Tibial artery (tissue), 4 donors: Measurements from ENCODE around the gene BCL2L15.

Experiments
- DNase-seq, 2 donors: peaks; one replicate each; pipeline ENCODE4 v3.0.0-alpha.2; 2019
- H3K27ac ChIP-seq, 2 donors: fragments of 200-600 bp; sonication (generic) in 1 of 2; 1 replicate in 1 of 2; 2 replicates in 1 of 2; pipeline ENCODE4 v1.5.1; 2018 to 2019; ENCODE audit warnings: mild to moderate bottlenecking in 1 of 2
- H3K27me3 ChIP-seq, 2 donors: fragments of 200-600 bp; sonication (generic) in 1 of 2; one replicate each; pipeline versions ENCODE4 v1.5.1 to v1.6.0; 2016 to 2019
- H3K36me3 ChIP-seq, 3 donors: fragments of 200-600 bp; sonication (generic) in 2 of 3; one replicate each; pipeline ENCODE4 v1.5.1; 2016 to 2019; ENCODE audit warnings: mild to moderate bottlenecking in 2 of 3
- H3K4me1 ChIP-seq, 4 donors: fragments of 200-600 bp; sonication (generic) in 2 of 4; 1 replicate in 3 of 4; 2 replicates in 1 of 4; pipeline ENCODE4 v1.5.1; 2016 to 2019
- H3K4me3 ChIP-seq, 2 donors: fragments of 200-600 bp; sonication (generic) in 1 of 2; 1 replicate in 1 of 2; 2 replicates in 1 of 2; pipeline ENCODE4 v1.5.1; 2018 to 2019; ENCODE audit warnings: mild to moderate bottlenecking in 2 of 2
- H3K9me3 ChIP-seq, 3 donors: fragments of 200-600 bp; sonication (generic) in 1 of 3; one replicate each; pipeline ENCODE4 v1.5.1; 2016 to 2019
- intact Hi-C: fragments of 100-400 bp; cut with DNase I; formaldehyde crosslinking; loops from one replicate; pipeline ENCODE4 v1.15.0; 2023; ENCODE audit warnings: low total_unique reads
- TF ChIP-seq, protein P1 (sequence below), 2 experiments: fragments of 200-600 bp in 1 of 2; fragments of 450-650 bp in 1 of 2; IDR thresholded peaks; one replicate each; pipeline ENCODE4 v1.5.1; 2017 to 2019; ENCODE audit warnings: antibody characterized with exemption in 2 of 2, mild to moderate bottlenecking in 1 of 2, moderate library complexity in 1 of 2

Gene BCL2L15

DNA sequence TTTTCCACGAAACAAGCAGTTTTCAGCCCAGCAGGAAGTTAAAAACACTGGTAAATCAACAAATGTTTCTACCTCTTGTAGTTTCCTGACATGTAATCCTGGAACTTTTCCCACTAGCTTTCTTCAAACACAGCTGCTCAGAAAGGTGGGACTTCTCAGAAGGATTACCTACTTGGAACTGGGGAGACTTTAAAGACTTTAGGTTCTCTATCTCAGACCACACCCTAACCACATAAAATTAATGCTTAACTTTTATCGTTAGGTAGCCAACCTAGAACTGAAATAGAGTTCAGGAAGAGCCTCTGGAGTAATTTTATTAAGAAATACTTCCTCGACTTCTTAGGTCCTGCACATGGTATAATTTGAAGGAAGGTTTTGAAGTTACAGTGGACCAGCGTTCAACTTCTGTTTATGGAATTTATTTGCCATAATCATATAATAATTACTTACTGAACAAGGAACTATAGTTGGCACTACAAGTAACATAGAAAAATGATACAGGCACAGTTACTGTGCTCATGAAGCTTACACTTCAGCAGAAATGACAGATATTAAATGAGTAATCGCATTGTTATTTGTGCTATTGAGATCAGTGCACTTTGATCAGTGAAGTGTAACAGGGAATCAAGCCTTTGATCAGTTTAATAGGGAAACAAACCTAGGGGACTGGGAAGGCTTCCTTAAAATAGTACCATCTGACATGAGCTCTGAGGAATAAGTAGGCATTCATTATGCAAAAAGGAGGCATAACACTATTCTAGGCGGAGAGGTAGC, at the start of gene BCL2L15:
Gene BCL2L15 (minus strand): TSS at position 180 of the 774 bp plus-strand sequence. CDS start 206 bp downstream, outside the sequence.
- intact Hi-C loops, result no loop called here
- TF ChIP-seq, protein P1, sequence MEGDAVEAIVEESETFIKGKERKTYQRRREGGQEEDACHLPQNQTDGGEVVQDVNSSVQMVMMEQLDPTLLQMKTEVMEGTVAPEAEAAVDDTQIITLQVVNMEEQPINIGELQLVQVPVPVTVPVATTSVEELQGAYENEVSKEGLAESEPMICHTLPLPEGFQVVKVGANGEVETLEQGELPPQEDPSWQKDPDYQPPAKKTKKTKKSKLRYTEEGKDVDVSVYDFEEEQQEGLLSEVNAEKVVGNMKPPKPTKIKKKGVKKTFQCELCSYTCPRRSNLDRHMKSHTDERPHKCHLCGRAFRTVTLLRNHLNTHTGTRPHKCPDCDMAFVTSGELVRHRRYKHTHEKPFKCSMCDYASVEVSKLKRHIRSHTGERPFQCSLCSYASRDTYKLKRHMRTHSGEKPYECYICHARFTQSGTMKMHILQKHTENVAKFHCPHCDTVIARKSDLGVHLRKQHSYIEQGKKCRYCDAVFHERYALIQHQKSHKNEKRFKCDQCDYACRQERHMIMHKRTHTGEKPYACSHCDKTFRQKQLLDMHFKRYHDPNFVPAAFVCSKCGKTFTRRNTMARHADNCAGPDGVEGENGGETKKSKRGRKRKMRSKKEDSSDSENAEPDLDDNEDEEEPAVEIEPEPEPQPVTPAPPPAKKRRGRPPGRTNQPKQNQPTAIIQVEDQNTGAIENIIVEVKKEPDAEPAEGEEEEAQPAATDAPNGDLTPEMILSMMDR (IDR thresholded peaks at IDR 0.05), result no peak
- no peak within 1 kb of the TSS for H3K27ac ChIP-seq
- H3K36me3 ChIP-seq, result no peaks in the 10 kb centered on the region
- H3K27me3 ChIP-seq, result no peaks in the 10 kb centered on the region
- no peak within 1 kb of the TSS for H3K4me3 ChIP-seq
- DNase-seq, result no peak
- H3K4me1 ChIP-seq, result no peaks in the 10 kb centered on the region
- H3K9me3 ChIP-seq, result no peaks in the 10 kb centered on the region

DNA sequence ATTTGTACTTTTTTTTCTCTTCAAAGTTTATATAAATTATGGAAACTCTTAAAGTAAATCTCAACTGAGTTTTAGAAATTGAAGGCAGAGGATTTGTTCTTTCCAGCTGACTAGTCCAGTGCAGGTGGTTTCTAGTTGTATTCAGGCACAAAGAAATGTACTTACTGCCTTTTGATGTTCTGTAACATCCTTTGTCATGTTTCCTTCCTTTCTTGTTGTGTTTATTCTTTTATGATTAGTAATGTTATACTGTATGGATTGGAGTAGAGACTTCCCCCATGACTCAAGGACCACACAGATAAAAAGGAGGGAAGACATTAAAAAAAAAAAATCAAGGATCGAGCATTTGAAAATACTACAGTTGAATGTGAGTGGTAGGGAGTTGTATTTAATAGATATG, 49.8 kb upstream of the BCL2L15 start:
- peaks cover 15 to 19% (median 17%) of the 10 kb centered on the region in 3 donors for H3K36me3 ChIP-seq
- TF ChIP-seq, protein P1 (IDR thresholded peaks at IDR 0.05), result no peak
- H3K9me3 ChIP-seq, result no peaks in the 10 kb centered on the region
- H3K27me3 ChIP-seq, result no peaks in the 10 kb centered on the region
- peaks cover 0 to 74% (median 11%) of the 10 kb centered on the region in 4 donors for H3K4me1 ChIP-seq
- H3K27ac ChIP-seq, result no peak overlapping the region
- no peak overlapping the region for H3K4me3 ChIP-seq
- DNase-seq, result no peak
- intact Hi-C loops, result loop anchor here (10.0 kb wide), 1 partner anchor 102 kb away; no protein-coding TSS in a partner anchor

DNA sequence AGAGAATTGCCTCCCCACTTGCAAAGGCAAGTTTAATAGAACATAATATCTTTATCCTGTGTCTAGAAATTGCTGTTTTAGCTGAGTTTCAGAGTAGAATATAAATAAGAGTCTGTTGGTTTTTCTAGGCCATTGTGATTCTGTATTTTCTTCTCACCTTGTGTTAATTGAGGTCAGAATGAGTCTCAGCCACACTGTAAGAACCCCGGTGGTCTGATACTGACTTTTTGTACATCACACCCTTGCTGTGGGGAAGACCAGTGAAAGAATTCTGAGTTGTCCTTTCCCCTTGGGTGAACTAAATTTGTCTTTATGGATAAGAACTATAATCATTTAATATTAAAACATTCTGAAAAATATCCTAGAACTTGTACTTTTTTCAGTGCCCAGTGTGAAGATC, 48.6 kb upstream of the BCL2L15 start:
- H3K9me3 ChIP-seq, result no peaks in the 10 kb centered on the region
- H3K4me3 ChIP-seq, result no peak overlapping the region
- H3K36me3 ChIP-seq, result peaks cover 6 to 8% (median 7%) of the 10 kb centered on the region in 3 donors
- no peak for DNase-seq
- no peak overlapping the region for H3K27ac ChIP-seq
- TF ChIP-seq, protein P1 (IDR thresholded peaks at IDR 0.05), result no peak
- intact Hi-C loops, result loop anchor here (10.0 kb wide), 1 partner anchor 101 kb away; no protein-coding TSS in a partner anchor
- no peaks in the 10 kb centered on the region for H3K27me3 ChIP-seq
- H3K4me1 ChIP-seq, result peaks cover 0 to 85% (median 20%) of the 10 kb centered on the region in 4 donors

DNA sequence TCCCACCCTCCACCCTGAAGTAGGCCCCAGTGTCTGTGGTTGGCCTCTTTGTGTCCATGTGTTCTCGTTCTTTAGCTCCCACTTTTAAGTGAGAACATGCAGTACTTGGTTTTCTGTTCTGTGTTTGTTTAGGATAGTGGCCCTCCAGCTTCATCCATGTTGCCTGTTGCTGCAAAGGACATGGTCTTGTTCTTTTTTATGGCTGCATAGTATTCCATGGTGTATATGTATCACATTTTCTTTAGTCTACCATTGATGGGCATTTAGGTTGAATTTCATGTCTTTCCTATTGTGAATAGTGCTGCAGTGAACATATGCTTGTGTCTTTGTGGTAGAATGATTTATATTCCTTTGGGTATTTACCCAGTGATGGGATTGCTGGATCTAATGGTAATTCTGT, 47.8 kb upstream of the BCL2L15 start:
- Histone ChIP-seq H3K4me3 (no peak overlapping the region), H3K36me3 (no peaks in the 10 kb centered on the region), H3K9me3 (no peaks in the 10 kb centered on the region), H3K27me3 (no peaks in the 10 kb centered on the region), H3K4me1 (peaks cover 0 to 90% (median 24%) of the 10 kb centered on the region in 4 donors), H3K27ac (no peak overlapping the region)
- TF ChIP-seq, protein P1 (IDR thresholded peaks at IDR 0.05), result no peak
- intact Hi-C loops, result loop anchor here (10.0 kb wide), 1 partner anchor 100 kb away; no protein-coding TSS in a partner anchor
- DNase-seq, result no peak

DNA sequence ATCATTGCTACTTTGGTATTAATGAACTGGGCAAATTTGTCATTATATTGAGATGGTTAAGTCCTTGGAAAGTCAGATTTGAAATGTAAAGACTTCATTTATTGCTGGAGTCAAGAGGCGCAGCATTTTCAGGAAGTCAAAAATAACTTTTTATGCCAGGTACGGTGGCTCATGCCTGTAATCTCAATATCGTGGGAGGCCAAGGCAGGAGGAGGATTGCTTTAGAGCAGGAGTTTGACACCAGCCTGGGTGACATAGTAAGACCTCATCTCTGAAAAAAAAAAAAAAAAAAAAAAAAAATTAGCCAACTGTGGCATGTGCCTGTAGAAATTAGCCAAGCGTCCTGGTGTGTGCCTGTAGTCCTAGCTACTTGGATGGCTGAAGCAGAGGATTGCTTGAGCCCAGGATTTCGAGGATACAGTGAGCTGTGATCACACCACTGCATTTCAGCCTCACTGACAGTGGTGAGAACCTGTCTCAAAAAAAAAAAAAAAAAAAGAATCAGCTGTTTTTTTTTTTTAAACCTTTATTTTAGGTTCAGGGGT, 47.2 kb upstream of the BCL2L15 start:
- TF ChIP-seq, protein P1 (IDR thresholded peaks at IDR 0.05), result no peak
- Histone ChIP-seq H3K36me3 (no peaks in the 10 kb centered on the region), H3K27me3 (no peaks in the 10 kb centered on the region), H3K4me1 (peaks cover 0 to 84% (median 23%) of the 10 kb centered on the region in 4 donors), H3K4me3 (no peak overlapping the region), H3K9me3 (no peaks in the 10 kb centered on the region), H3K27ac (no peak overlapping the region)
- no peak for DNase-seq
- intact Hi-C loops, result loop anchor here (10.0 kb wide), 1 partner anchor 100 kb away; no protein-coding TSS in a partner anchor
